K562 (cell line): Measurements from ENCODE around the gene RAI1. TPM values are rescaled to one million over a fixed set of nuclear protein-coding genes. Genes with fewer than 3 reads are reported as not detected.
A peak's percentile ranks its signal among the peaks of the same experiment; 100 is the strongest.

Experiments used
- ATAC-seq: fragments of 200-7000 bp; cut with Tn5 transposase; 3 replicates; pipeline ENCODE4 v1.9.1; 2020; ENCODE audit warnings: moderate library complexity
- BruUV-seq: library from RNA; stranded (reverse); fragments of 400-500 nt; replicated peaks from 2 replicates; lab custom pipeline; 2021; lab: Mats Ljungman, UMichigan
- CTCF ChIA-PET: fragments of 300-600 bp; formaldehyde crosslinking; extraction: SDS; loops from one replicate; lab custom pipeline; 2021; ENCODE audit warnings: low intra/inter-chr PET ratio; lab: Yijun Ruan, JAX
- POLR2A ChIA-PET: fragments of 300-600, 350-650 bp; sonication (Branson Sonifier 250); formaldehyde crosslinking; extraction: SDS; loops from one replicate; lab custom pipeline; 2021; ENCODE audit warnings: antibody characterized with exemption, inconsistent platforms; lab: Yijun Ruan, JAX
- DNase-seq, 4 experiments: peaks; one replicate each; pipeline versions ENCODE4 v3.0.0 to v3.0.0-alpha.2; 2011 to 2018; ENCODE audit warnings: low spot score in 3 of 4, mixed read lengths in 3 of 4; ENCODE audit errors: extremely low read depth in 1 of 4
- FAIRE-seq: peaks from 2 replicates; lab custom pipeline; 2011; peaks lifted over from hg19 to GRCh38; lab: Jason Lieb, UNC
- H2AFZ ChIP-seq: 2 replicates; pipeline ENCODE4 v1.6.0; 2011; ENCODE audit warnings: low read depth, low read length, control low read depth, inconsistent platforms
- H3K27ac ChIP-seq: fragments of 200-600 bp; 3 replicates; pipeline ENCODE4 v1.8.0; 2011; ENCODE audit warnings: low read depth, mild to moderate bottlenecking, control low read depth, inconsistent platforms, low read length, moderate library complexity, mixed read lengths; ENCODE audit errors: extremely low read depth
- H3K27me3 ChIP-seq, 2 experiments: fragments of 300-600 bp in 1 of 2; 2 replicates in 1 of 2; 3 replicates in 1 of 2; pipeline versions ENCODE4 v1.6.0 to v1.8.0; 2011; ENCODE audit warnings: inconsistent platforms in 2 of 2, low read length in 2 of 2, mild to moderate bottlenecking in 1 of 2, mixed read lengths in 1 of 2, moderate library complexity in 1 of 2; ENCODE audit not compliant: control insufficient read depth in 2 of 2, insufficient read depth in 2 of 2
- H3K36me3 ChIP-seq: fragments of 300-600 bp; 3 replicates; pipeline ENCODE4 v1.8.0; 2011; ENCODE audit warnings: mild to moderate bottlenecking, low read length, inconsistent platforms; ENCODE audit not compliant: control insufficient read depth, insufficient read depth
- H3K4me1 ChIP-seq, 2 experiments: fragments of 200-600 bp in 1 of 2; replicated peaks in 1 of 2; 2 replicates in 1 of 2; 3 replicates in 1 of 2; pipeline versions ENCODE4 v1.5.1 to v1.8.0; 2011; ENCODE audit warnings: inconsistent platforms in 2 of 2, low read length in 2 of 2, mild to moderate bottlenecking in 1 of 2, mixed read lengths in 1 of 2, moderate library complexity in 1 of 2; ENCODE audit not compliant: control insufficient read depth in 2 of 2, insufficient read depth in 2 of 2
- H3K4me2 ChIP-seq: 2 replicates; pipeline ENCODE4 v1.6.1; 2011; ENCODE audit warnings: low read length, control low read depth, inconsistent platforms, mixed read lengths; ENCODE audit not compliant: insufficient read depth
- H3K4me3 ChIP-seq: fragments of 200-600 bp; sonication (generic), shearing (Covaris generic); 2 replicates; pipeline ENCODE4 v1.5.1; 2016; ENCODE audit warnings: control low read depth, inconsistent platforms
- H3K79me2 ChIP-seq: fragments of 200-600 bp; 3 replicates; pipeline ENCODE4 v1.8.0; 2011; ENCODE audit warnings: low read length, inconsistent platforms; ENCODE audit not compliant: control insufficient read depth, insufficient read depth
- H3K9ac ChIP-seq, 2 experiments: 2 replicates each; pipeline versions ENCODE4 v1.6.0 to v1.6.1; 2011; ENCODE audit warnings: low read depth in 2 of 2, low read length in 2 of 2, control low read depth in 1 of 2, inconsistent platforms in 1 of 2, mild to moderate bottlenecking in 1 of 2, mixed read lengths in 1 of 2; ENCODE audit not compliant: insufficient read depth in 1 of 2
- H3K9me1 ChIP-seq: one replicate; pipeline ENCODE4 v1.6.0; 2011; ENCODE audit warnings: inconsistent platforms, mild to moderate bottlenecking, low read length, moderate library complexity; ENCODE audit not compliant: control insufficient read depth, insufficient read depth
- H3K9me3 ChIP-seq: replicated peaks from 2 replicates; pipeline ENCODE4 v1.5.1; 2011; ENCODE audit warnings: low read depth, low read length, inconsistent platforms; ENCODE audit not compliant: control insufficient read depth, insufficient read depth
- H4K20me1 ChIP-seq: replicated peaks from 2 replicates; pipeline ENCODE4 v1.6.1; 2011; ENCODE audit warnings: low read length, inconsistent platforms, mixed read lengths; ENCODE audit not compliant: control insufficient read depth, insufficient read depth
- HSF4 ChIP-seq: fragments of 250-450 bp; sonication (Bioruptor Pico); IDR thresholded peaks from 2 replicates; pipeline ENCODE4 v2.1.2; 2022; ENCODE audit warnings: mild to moderate bottlenecking, moderate library complexity, borderline replicate concordance
- SETDB1 ChIP-seq: IDR thresholded peaks from one replicate; pipeline ENCODE4 v1.6.1; 2012; ENCODE audit warnings: low read length, control low read depth, inconsistent platforms
- ZBTB7A ChIP-seq: IDR thresholded peaks from 2 replicates; pipeline ENCODE4 v1.6.1; 2011; ENCODE audit warnings: low read depth, mild to moderate bottlenecking, low read length, moderate library complexity, borderline replicate concordance; ENCODE audit not compliant: control insufficient read depth
- WGBS: fragments of 100-300 bp; shearing (Covaris generic); methylation state at CpG from one replicate; pipeline ENCODE4 v1.1.6; 2016; ENCODE audit warnings: low coverage, mixed read lengths; ENCODE audit not compliant: insufficient coverage; ENCODE audit errors: missing lambda C conversion rate; 5-methylcytosine and 5-hydroxymethylcytosine counted together
- in situ Hi-C: fragments of 300-500 bp; cut with MboI; formaldehyde crosslinking; loops from 4 replicates; pipeline ENCODE4 v1.15.0; 2018; ENCODE audit warnings: inconsistent platforms, mixed read lengths
- intact Hi-C: fragments of 100-400 bp; cut with micrococcal nuclease; formaldehyde crosslinking; loops from 2 replicates; pipeline ENCODE4 v1.14.2; 2022
- polyA plus RNA-seq, 8 experiments: library from polyadenylated mRNA; depleted of rRNA in 4 of 8; stranded (reverse) in 5 of 8; unstranded in 3 of 8; fragments of >200 nt; fragmentation: Nextera tagmentation in 2 of 8; fragmentation: Illumina TruSeq in 1 of 8; extraction: Ambion mirVana in 2 of 8; extraction: Trizol in 1 of 8; gene quantifications; 2 replicates each; pipeline versions ENCODE4 v1.2.1 to v1.2.3, GENCODE V29; 2011 to 2014; ENCODE audit warnings: inconsistent platforms in 1 of 8, missing spikeins in 1 of 8
- total RNA-seq, 7 experiments: library from RNA; depleted of rRNA in 6 of 7; stranded (reverse); fragments of >200 nt in 6 of 7; fragmentation: Illumina TruSeq in 2 of 7; extraction: Trizol in 2 of 7; gene quantifications; 2 replicates each; pipeline versions ENCODE4 v1.2.1 to v1.2.3, GENCODE V29; 2011 to 2021; ENCODE audit warnings: low replicate concordance in 1 of 7
- TF ChIP-seq, protein P1 (sequence below): sonication (generic); formaldehyde crosslinking; IDR thresholded peaks from 2 replicates; pipeline ENCODE4 v1.8.0; 2022; ENCODE audit warnings: mild to moderate bottlenecking, missing genetic modification reagents
- TF ChIP-seq, protein P2 (sequence below): fragments of 450-650 bp; IDR thresholded peaks from 2 replicates; pipeline ENCODE4 v1.6.1; 2018; ENCODE audit not compliant: partially characterized antibody
- TF ChIP-seq, protein P3 (sequence below): sonication (generic); formaldehyde crosslinking; IDR thresholded peaks from 2 replicates; pipeline ENCODE4 v1.8.1; 2023; ENCODE audit warnings: mild to moderate bottlenecking, missing genetic modification reagents

RAI1 gene
- total and polyA plus RNA-seq, 9 of the 15 experiments (the other 6 are each of a cell fraction or from before 2014, with no cell fraction given), result 0.68 to 19.9 (median 5.5) TPM

DNA sequence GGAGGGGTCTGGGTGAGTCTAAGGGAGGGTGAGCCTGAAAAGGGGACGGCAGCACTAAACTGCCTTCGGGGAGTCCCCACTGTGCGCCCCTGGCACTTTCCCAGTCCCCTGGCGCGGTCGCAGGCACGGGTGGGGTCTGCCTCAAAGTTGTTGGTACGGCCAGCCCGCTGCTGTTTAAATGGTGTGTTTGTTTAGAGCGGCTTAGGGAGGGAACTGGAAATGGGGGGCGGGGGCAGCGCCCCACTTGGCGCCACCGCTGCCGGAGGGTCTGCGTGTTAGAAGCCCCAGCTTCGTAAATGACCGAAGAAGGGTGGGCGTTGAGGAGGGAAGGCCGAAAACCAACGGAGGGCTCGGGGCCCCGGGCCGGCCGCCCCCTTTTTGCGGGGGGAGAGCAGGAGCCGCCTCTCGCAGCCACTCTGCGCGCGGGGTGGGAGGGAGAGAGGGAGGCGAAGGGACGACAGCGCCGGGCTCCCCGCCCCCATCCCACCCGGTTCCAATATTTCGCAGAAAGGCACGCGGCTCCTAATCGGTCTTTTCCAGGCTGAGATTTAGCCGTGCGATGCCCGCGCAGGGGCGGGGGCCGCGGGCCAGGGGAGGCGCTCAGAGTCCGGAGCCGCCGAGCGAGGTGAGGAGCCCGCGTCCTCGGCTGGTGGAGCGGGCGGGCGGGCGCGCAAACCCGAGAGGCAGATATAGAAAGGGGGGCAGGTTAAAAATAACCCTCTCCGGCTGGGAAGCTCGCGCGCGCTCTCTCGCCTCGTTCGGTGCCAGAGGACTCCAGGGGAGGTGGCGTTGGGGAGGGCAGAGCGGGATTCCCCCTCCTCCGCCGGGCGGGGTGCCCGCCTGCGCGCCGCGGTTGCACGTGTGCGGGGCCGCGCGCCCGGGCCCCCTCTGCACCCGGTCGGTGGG, 100.6 kb downstream of the RAI1 start:
- TF ChIP-seq, protein P1, sequence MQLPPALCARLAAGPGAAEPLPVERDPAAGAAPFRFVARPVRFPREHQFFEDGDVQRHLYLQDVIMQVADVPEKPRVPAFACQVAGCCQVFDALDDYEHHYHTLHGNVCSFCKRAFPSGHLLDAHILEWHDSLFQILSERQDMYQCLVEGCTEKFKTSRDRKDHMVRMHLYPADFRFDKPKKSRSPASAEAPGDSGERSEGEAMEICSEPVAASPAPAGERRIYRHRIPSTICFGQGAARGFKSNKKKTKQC, result no peak
- no peak for TF ChIP-seq HSF4 (CRISPR knock-in tag)
- 0 out of 2 replicates have a peak, but pooled peaks have one; percentile 24 for TF ChIP-seq ZBTB7A
- TF ChIP-seq, protein P2, sequence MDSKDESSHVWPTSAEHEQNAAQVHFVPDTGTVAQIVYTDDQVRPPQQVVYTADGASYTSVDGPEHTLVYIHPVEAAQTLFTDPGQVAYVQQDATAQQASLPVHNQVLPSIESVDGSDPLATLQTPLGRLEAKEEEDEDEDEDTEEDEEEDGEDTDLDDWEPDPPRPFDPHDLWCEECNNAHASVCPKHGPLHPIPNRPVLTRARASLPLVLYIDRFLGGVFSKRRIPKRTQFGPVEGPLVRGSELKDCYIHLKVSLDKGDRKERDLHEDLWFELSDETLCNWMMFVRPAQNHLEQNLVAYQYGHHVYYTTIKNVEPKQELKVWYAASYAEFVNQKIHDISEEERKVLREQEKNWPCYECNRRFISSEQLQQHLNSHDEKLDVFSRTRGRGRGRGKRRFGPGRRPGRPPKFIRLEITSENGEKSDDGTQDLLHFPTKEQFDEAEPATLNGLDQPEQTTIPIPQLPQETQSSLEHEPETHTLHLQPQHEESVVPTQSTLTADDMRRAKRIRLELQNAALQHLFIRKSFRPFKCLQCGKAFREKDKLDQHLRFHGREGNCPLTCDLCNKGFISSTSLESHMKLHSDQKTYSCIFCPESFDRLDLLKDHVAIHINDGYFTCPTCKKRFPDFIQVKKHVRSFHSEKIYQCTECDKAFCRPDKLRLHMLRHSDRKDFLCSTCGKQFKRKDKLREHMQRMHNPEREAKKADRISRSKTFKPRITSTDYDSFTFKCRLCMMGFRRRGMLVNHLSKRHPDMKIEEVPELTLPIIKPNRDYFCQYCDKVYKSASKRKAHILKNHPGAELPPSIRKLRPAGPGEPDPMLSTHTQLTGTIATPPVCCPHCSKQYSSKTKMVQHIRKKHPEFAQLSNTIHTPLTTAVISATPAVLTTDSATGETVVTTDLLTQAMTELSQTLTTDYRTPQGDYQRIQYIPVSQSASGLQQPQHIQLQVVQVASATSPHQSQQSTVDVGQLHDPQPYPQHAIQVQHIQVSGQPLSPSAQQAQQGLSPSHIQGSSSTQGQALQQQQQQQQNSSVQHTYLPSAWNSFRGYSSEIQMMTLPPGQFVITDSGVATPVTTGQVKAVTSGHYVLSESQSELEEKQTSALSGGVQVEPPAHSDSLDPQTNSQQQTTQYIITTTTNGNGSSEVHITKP, result no peak
- TF ChIP-seq SETDB1, result no peak
- TF ChIP-seq, protein P3, sequence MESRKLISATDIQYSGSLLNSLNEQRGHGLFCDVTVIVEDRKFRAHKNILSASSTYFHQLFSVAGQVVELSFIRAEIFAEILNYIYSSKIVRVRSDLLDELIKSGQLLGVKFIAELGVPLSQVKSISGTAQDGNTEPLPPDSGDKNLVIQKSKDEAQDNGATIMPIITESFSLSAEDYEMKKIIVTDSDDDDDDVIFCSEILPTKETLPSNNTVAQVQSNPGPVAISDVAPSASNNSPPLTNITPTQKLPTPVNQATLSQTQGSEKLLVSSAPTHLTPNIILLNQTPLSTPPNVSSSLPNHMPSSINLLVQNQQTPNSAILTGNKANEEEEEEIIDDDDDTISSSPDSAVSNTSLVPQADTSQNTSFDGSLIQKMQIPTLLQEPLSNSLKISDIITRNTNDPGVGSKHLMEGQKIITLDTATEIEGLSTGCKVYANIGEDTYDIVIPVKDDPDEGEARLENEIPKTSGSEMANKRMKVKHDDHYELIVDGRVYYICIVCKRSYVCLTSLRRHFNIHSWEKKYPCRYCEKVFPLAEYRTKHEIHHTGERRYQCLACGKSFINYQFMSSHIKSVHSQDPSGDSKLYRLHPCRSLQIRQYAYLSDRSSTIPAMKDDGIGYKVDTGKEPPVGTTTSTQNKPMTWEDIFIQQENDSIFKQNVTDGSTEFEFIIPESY (CRISPR knock-in tag), result 0 out of 2 replicates have a peak, but pooled peaks have one; percentile 21
- intact Hi-C loops, result loop anchor here (10.0 kb wide), 1 partner anchor 97 kb away; the partner anchor contains the start of gene RAI1
- no peak overlapping the region for H3K9ac ChIP-seq
- WGBS, result 88% methylated on average over 10 of the region's 88 CpGs
- POLR2A ChIA-PET, result interaction anchor here (0.6 to 1.0 kb wide), 3 partner anchors 11 to 174 kb away, joined by 3 read pairs; no protein-coding TSS in a partner anchor
- H2AFZ ChIP-seq, result no peak overlapping the region
- in situ Hi-C loops, result no loop called here
- DNase-seq (no peak), FAIRE-seq (no peak), ATAC-seq (no peak)
- H3K4me1 ChIP-seq, result peaks cover 9 to 77% of the 10 kb centered on the region in 2 experiments
- H3K36me3 ChIP-seq, result no peaks in the 10 kb centered on the region
- peaks cover 21% of the 10 kb centered on the region; the same call in 2 of the 3 replicates for H3K79me2 ChIP-seq
- H3K4me2 ChIP-seq, result no peak overlapping the region
- no peaks in the 10 kb centered on the region for H3K9me3 ChIP-seq
- H3K27me3 ChIP-seq, result no peaks in the 10 kb centered on the region
- no peak overlapping the region for H3K4me3 ChIP-seq
- no peaks in the 10 kb centered on the region for H3K9me1 ChIP-seq
- CTCF ChIA-PET, result no interaction called here
- H3K27ac ChIP-seq, result no peak overlapping the region
- no peaks in the 10 kb centered on the region; the same call in 1 of the 2 replicates for H4K20me1 ChIP-seq
- no TSS peak for BruUV-seq
